Inflammatory macrophage treated with lipopolysaccharide for 4 hours (primary cell): ENCODE measurements around the gene TOP2A.

ENCODE experiments used
- DNase-seq: peaks from one replicate; pipeline ENCODE4 v3.0.0-alpha.2; 2020

Gene TOP2A

DNA sequence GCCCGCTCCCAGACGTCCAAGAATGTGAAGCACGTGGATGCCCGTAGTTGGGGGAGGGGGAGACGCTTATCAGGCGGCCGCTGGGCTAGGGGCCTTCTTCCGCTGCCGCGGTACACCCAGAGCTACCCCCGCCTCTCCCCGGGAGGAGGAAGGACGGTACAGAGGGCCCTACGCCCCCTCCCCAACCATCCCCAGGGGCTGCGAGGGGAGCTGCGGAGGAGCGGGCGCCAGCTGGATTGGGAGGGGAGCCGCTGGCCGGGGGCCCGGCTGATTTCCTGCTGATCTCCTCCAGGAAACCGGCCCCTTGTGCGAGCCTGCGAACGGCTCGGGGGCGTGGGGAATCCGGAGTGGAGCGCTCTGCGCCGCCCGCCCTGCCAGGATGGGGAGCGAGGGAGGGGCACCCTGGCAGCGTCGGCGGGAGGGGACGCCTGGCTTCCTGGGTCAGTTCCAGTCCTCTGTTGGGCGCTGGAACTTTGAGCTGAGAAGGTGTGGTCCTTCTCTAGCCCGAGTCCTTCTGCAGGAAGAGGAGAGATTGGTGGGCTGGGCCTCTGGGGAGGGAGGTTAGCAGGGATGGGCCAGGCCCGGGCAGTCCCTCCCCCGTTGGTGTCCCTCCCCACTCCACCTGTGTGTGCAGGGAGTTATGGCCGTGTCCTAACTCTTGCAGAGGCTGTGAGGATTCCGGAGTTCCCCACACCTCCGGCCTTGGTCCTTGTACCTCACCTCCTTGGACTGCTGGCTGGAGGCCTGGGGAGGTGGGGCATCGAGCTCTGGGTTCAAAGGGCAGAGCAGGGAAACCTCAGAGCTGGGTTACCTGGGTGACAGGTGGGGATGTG is 72.3 kb downstream of the TOP2A start:
- no peak for DNase-seq

DNA sequence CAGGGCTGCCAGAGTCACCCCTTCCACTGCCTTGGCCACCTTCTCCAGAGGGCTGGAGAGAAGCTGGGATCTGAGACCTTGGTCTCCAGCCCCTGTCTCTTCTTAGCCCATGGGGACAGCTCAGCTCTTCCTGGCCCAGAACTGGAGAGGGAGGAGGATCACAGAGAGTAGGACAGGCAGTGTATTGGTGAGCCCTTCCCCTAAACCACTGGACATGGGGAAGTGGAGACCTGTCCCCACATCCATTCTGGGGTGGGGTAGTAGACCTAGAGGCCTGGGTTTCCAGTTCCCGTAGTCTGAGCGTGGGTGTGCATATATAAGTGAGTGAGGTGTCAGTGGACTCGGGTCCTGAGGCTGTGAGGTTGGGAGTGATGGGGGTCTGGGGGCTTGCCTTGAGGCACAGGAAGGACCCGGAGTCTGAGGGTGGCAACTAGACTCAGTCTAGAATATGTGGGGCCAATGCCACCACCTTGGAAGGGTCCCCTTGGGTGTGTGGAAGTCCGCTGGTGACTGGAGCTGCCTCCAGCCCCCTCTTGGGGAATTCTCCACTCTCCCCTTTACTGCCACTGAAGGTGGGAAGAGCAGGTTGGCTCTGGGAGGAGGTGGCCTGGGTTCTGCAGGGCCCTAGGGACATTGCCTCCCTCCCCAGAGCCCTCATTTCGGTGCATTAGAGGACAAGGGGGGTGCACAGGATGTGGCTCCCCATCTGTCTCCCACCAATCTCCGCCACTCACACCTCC is 73.1 kb downstream of the TOP2A start:
- DNase-seq, result peak; percentile 44

DNA sequence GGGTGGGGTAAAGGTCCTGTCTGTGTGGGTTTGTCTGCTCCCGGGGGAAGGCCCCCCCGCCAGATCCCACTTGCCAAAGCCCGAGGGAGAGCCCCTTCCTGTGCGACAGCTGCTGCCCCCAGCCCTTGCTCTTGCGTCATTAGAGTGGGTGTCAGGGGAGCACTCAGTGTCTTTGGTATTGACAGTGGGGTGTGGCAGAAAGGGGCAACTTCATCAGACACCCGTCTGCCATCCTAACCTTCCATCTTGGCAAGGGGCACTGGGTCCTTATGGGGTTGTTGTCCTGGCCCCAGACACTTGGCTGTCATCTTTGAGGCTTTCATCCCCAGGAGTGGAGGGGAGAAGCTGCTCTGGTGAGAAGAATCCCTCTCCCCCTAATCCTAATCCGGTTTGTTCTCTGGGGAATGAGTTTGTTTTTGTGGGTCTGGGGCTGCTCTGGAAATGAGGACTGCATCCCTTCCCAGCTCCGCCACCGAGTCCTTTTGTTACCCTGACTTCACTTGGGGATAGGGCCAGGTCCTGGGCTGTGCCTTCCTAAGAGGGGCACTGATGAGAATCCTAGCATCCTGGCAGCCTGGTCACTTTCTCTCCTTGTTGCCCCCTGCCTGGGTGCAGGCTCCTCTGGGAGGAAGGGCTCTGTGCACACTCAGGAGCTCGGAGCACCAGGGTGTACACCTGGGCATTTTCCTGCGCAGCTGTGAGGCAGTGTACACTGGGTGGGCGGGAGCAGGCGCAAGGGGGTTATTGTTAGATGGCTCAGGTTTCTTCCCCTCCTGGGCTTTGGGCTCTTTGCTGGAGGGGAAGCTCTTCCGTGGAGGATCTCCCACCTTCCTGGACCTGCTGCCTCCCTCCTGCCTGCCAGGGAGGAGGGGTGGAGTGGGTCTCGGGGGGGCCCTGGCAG is 74.2 kb downstream of the TOP2A start:
- no peak for DNase-seq

DNA sequence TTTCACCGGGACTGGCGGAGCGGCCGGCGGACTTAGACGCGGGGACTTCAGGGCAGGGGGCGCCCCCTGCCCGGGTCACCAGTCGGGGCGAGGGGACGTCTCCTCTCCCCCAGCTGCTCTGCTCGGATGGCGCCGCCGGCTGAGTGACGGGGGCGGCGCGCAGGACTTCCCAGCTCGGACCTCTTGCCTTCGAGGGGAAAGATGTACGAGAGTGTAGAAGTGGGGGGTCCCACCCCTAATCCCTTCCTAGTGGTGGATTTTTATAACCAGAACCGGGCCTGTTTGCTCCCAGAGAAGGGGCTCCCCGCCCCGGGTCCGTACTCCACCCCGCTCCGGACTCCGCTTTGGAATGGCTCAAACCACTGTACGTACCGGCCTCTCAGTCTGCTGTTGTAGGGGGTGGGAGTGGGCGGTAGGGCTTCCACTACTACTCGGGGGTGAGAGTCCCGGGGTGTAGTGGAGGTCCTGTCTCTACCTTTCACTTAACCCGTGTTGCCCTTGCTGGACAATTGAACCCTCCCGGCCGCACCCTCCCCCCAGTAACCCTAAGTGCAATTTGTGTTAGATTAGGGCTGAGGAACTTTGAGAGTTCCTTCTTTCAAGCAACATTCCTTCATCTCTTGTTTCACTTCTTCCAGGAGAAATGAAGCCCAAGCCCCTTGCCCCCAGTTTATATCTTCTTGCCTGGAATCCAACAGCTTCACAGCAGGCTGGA is 75.0 kb downstream of the TOP2A start:
- DNase-seq, result no peak

DNA sequence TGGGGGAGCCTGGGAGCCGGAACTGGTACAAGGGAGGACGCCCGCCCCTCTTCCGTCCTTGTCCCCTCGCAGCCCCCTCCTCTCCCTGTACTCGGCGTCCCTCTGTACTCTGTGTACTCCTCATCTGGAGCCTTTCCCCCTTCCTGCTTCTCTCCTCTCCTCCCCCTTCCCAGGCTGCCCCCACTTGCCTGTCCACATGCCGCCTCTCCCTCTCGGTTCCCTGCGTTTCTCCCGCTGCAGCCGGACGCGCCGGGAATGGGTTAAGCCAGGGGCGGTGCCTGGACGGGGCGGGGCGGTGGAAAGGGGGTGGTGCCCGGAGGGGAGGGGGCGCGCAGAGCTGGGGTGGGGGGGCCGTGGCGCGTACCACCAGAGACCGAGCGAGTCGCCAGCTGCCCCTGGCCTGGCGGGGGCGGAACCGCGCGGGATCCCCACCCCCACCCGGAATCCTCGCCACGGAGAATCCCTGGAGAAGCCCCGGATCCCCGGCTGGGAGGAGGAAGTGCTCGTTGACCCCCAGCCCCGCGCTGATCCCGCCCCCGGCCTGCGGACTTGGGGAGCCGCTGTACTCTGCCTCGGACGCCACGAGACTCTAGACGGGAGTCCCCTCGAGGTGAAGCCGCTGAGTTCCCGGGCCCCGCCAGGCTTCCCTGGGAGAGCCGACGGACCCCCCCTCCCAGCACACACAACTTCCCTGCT is 75.7 kb downstream of the TOP2A start:
- DNase-seq, result peak; percentile 55

DNA sequence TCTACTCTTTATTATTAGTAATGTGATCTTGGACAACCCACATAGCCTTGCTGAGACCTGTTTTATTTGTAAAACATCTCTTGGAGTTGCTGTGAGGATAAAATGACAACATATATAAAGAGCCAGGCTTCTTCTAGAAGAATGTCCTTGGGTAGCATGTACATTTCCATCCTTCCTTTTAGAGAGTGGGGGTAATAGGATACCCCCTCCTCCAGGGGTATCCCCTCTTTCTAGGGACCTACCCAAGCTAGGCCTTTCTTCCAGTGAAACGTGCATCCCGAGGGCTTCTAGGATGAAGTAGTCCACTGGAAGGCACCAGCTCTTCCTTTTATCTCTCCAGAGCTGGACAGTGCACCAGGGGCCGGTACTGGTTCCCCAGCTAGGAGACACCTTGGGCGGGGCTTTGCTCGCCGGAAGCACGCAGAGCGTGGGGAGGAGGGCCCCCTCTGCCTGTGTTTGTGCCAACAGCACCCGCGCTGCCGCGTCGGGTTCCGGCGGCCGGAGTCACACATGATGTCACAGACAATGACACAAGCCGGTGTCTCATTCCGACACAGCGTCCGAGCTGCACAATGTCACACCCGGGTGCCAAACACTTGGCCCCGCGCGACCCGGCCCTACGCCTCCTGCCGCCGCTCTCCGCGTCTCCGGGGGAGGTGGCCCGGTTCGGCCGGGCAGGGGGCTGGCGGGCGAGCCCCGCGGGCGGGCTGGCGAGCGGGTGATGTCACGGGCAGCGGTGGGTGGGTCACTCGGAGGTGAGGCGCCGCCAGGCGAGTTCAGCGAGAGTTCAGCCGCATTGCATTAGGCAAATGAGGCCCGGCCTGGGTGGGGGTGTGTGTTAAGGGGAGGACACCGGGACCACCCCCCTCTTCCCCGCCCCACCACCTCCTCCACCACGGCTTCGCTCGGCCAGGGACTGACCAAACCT is 76.6 kb downstream of the TOP2A start:
- peak; percentile 97 for DNase-seq

DNA sequence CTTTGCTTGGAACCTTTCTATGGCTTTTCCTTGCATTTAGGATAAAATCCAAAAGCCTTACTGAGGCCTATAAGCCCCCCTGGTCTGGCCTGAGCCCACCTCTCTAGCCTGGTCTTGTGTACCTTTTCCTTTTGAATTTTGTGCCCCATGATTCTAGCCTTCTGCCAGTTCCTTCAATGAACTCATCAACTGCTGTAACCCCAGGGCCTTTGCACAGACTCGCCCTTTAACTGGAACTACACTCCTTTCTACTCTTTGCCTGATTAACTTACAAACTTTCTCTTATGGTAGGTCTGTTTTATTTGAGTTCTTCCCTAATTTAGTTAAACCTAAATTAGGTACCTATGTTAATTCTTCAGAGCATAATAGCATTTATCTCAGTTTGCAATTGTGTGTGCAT is 77.4 kb downstream of the TOP2A start:
- no peak for DNase-seq

DNA sequence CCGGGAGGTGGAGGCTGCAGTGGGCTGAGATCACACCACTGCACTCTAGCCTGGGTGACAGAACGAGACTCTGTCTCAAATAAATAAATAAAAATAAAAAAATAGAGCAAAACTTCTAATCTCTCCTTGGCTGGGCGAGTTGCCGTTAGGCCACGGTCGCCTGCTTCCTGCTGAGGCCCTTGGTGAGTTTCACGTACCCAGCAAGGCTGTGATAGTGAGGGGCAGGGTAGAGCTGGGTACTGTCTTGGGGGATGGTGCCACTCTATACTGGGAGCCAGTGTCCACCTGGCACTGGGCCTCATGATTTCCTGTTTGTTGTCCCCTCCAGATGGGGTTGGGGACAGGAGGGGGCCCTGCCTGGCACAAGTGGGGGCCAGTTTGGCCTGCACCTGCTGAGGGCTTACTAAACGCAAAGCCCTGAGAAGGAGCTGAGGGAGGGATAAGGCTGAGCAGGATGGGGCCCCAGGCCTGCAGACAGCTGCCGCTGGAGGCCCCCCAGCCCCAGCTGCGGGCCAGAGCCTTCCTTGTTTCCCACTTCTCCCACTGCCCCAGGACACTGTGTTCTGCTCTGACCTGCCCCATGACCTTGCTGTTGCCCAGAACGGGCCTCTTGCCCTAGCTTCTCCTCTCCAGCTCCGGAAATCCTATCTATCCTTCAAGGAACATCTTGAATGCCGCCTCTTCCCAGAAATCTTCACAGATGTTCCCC is 78.6 kb downstream of the TOP2A start:
- no peak for DNase-seq
